ENCODE results near the gene BLOC1S2. TPM values are rescaled to one million over a fixed set of nuclear protein-coding genes. Genes with fewer than 3 reads are reported as not detected.

The BLOC1S2 gene
- total and polyA plus RNA-seq, 2 of the 8 experiments (the other 6 are each of a cell fraction or from before 2014, with no cell fraction given): 25.1 to 50.6 TPM

GRCh38 chr10:100307684-100308083 is 21.2 kb upstream of the BLOC1S2 start:
- no peak overlapping the region for H3K56ac ChIP-seq (replicated peaks; ENCODE audit: insufficient read length, low read depth, low read length)
- no peak overlapping the region for H3K4me2 ChIP-seq (ENCODE audit: insufficient read depth in 1 of 2, low read depth in 2 of 2, low read length in 2 of 2)
- ChIA-PET POLR2A (ENCODE audit: partially characterized antibody) (no interaction called here), CTCF (ENCODE audit: partially characterized antibody) (interaction anchor here (1.3 to 2.3 kb wide), 2 partner anchors 21 to 29 kb away, joined by 3 to 9 read pairs; no protein-coding TSS in a partner anchor)
- H3K4me3 ChIP-seq (ENCODE audit: extremely low read depth in 1 of 4, insufficient read depth in 2 of 4, low read depth in 3 of 4, low read length in 4 of 4): no peak overlapping the region
- no peak overlapping the region for H4K91ac ChIP-seq (replicated peaks; ENCODE audit: insufficient read length, low read length)
- H3K79me2 ChIP-seq (ENCODE audit: control insufficient read depth in 1 of 2, insufficient read depth in 2 of 2, low read length in 2 of 2): no peaks in the 10 kb centered on the region
- no peak overlapping the region for H2BK20ac ChIP-seq (ENCODE audit: low read length)
- no peaks in the 10 kb centered on the region for H4K20me1 ChIP-seq (replicated peaks in 1 of 2; ENCODE audit: control insufficient read depth in 1 of 2, insufficient read depth in 2 of 2, low read length in 2 of 2)
- no peaks in the 10 kb centered on the region for H3K9me3 ChIP-seq (ENCODE audit: insufficient read depth in 2 of 2, low read depth in 1 of 2, low read length in 1 of 2)
- H3K27me3 ChIP-seq (replicated peaks in 1 of 4; ENCODE audit: control insufficient read depth in 3 of 4, extremely low read depth in 1 of 4, insufficient read depth in 3 of 4, low read length in 3 of 4): no peaks in the 10 kb centered on the region; a peak in 1 of 7 replicates
- no peak overlapping the region for H2BK12ac ChIP-seq (ENCODE audit: low read depth, low read length)
- no peak overlapping the region for H2AFZ ChIP-seq (ENCODE audit: low read length)
- DNase-seq (ENCODE audit: low read depth in 1 of 2, low spot score in 2 of 2): no peak
- H2BK5ac ChIP-seq (ENCODE audit: low read depth, low read length): no peak overlapping the region
- no peak overlapping the region for H2AK5ac ChIP-seq (ENCODE audit: low read depth, low read length)
- no peaks in the 10 kb centered on the region for H3K36me3 ChIP-seq (ENCODE audit: control insufficient read depth in 2 of 4, insufficient read depth in 4 of 4, low read length in 3 of 4)
- no peak overlapping the region for H3K4ac ChIP-seq (replicated peaks; ENCODE audit: insufficient read length, low read depth, low read length)
- H3K9ac ChIP-seq (replicated peaks in 1 of 4; ENCODE audit: extremely low read depth in 1 of 4, low read depth in 3 of 4, low read length in 3 of 4): no peak overlapping the region
- no peak overlapping the region for H2BK15ac ChIP-seq (ENCODE audit: low read length)
- no peak for FAIRE-seq
- no peaks in the 10 kb centered on the region for H3K23me2 ChIP-seq (ENCODE audit: low read depth, low read length)
- H4K8ac ChIP-seq (ENCODE audit: extremely low read depth, insufficient read depth, low read length): no peak overlapping the region
- H3K4me1 ChIP-seq (replicated peaks in 1 of 4; ENCODE audit: control insufficient read depth in 3 of 4, insufficient read depth in 4 of 4, low read length in 3 of 4): no peaks in the 10 kb centered on the region; a peak in 1 of 7 replicates
- H4K5ac ChIP-seq (ENCODE audit: insufficient read length, low read depth, low read length): no peak overlapping the region
- no peaks in the 10 kb centered on the region for H3K79me1 ChIP-seq (ENCODE audit: low read depth, low read length)
- no peak overlapping the region for H3K14ac ChIP-seq (ENCODE audit: insufficient read length)
- 93% methylated on average over 3 of the region's 3 CpGs; no CpG with 5 or more reads in 1 of the 2 experiments for WGBS, 2 experiments (ENCODE audit: extremely low coverage in 1 of 2, insufficient coverage in 1 of 2, insufficient read length in 1 of 2, insufficient replicate concordance in 2 of 2, low coverage in 1 of 2, low lambda C conversion rate in 2 of 2, missing lambda C conversion rate in 1 of 2)
- no peak overlapping the region for H2BK120ac ChIP-seq (replicated peaks; ENCODE audit: low read depth, low read length)
- no peak overlapping the region for H3K18ac ChIP-seq (ENCODE audit: extremely low read depth, low read length)
- H3K23ac ChIP-seq (ENCODE audit: insufficient read length): no peak overlapping the region
- H3K27ac ChIP-seq (ENCODE audit: low read depth, low read length): no peak overlapping the region
- no peak for TF ChIP-seq TAF1 (IDR thresholded peaks at IDR 0.05; ENCODE audit: low read depth, low read length)
- TF ChIP-seq HDAC6 (IDR thresholded peaks at IDR 0.05; ENCODE audit: low read depth, low read length): no peak
- TF ChIP-seq RXRA (IDR thresholded peaks at IDR 0.05; ENCODE audit: insufficient read depth, low read depth, low read length): no peak
- TF ChIP-seq, protein P1, sequence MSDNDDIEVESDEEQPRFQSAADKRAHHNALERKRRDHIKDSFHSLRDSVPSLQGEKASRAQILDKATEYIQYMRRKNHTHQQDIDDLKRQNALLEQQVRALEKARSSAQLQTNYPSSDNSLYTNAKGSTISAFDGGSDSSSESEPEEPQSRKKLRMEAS (IDR thresholded peaks at IDR 0.05): no peak
